MCF 10A (cell line): ENCODE data around the gene FBRS. TPM values are rescaled to one million over a fixed set of nuclear protein-coding genes. Genes with fewer than 3 reads are reported as not detected.

Experiments used
- BruUV-seq: library from RNA; stranded (reverse); fragments of 400-500 nt; replicated peaks from 2 replicates; lab custom pipeline; 2021; lab: Mats Ljungman, UMichigan
- CTCF ChIA-PET: fragments of 300-600 bp; sonication (Branson Sonifier 250); formaldehyde crosslinking; extraction: SDS; loops from one replicate; lab custom pipeline; 2021; ENCODE audit warnings: antibody characterized with exemption, inconsistent platforms; lab: Yijun Ruan, JAX
- POLR2A ChIA-PET: fragments of 300-600, 350-650 bp; sonication (Branson Sonifier 250); formaldehyde crosslinking; extraction: SDS; loops from one replicate; lab custom pipeline; 2020; ENCODE audit warnings: antibody characterized with exemption, inconsistent platforms; lab: Yijun Ruan, JAX
- DNase-seq: peaks from one replicate; pipeline ENCODE4 v3.0.0-alpha.2; 2018; ENCODE audit not compliant: unreplicated experiment
- H3K27ac Mint-ChIP-seq: one replicate; pipeline ENCODE4 v1.8.0; 2022; ENCODE audit warnings: mild to moderate bottlenecking, low read depth, mixed read lengths; ENCODE audit not compliant: unreplicated experiment
- H3K27me3 Mint-ChIP-seq: one replicate; pipeline ENCODE4 v1.8.0; 2022; ENCODE audit warnings: mixed read lengths; ENCODE audit not compliant: insufficient read depth, unreplicated experiment
- H3K36me3 Mint-ChIP-seq: one replicate; pipeline ENCODE4 v1.8.0; 2022; ENCODE audit warnings: mild to moderate bottlenecking, moderate library complexity, mixed read lengths; ENCODE audit not compliant: insufficient read depth, unreplicated experiment
- H3K4me1 Mint-ChIP-seq: one replicate; pipeline ENCODE4 v1.8.0; 2022; ENCODE audit warnings: mixed read lengths; ENCODE audit not compliant: insufficient read depth, unreplicated experiment
- H3K4me3 Mint-ChIP-seq: one replicate; pipeline ENCODE4 v1.8.0; 2022; ENCODE audit warnings: mild to moderate bottlenecking, moderate library complexity, mixed read lengths; ENCODE audit not compliant: unreplicated experiment
- H3K9me3 Mint-ChIP-seq: one replicate; pipeline ENCODE4 v1.8.0; 2022; ENCODE audit warnings: mixed read lengths; ENCODE audit not compliant: unreplicated experiment
- CTCF ChIP-seq: fragments of 200-600 bp; IDR thresholded peaks from one replicate; pipeline ENCODE4 v1.8.0; 2022; ENCODE audit warnings: antibody characterized with exemption, mild to moderate bottlenecking; ENCODE audit not compliant: unreplicated experiment
- intact Hi-C: fragments of 100-400 bp; cut with micrococcal nuclease; formaldehyde crosslinking; loops from 2 replicates; pipeline ENCODE4 v1.14.1; 2022
- total RNA-seq: library from RNA; stranded (reverse); gene quantifications from 2 replicates; pipeline ENCODE4 v1.2.3, GENCODE V29; 2022

FBRS gene
- total RNA-seq, 1 experiment from 2014 or later: 69.1 TPM

GRCh38 chr16:30658731-30659506, 688 bp downstream of the FBRS start:
- Mint-ChIP-seq H3K27ac (peak overlapping the region; percentile 100), H3K27me3 (no peaks in the 10 kb centered on the region), H3K4me1 (peaks cover 21% of the 10 kb centered on the region), H3K36me3 (peaks cover 76% of the 10 kb centered on the region), H3K9me3 (no peaks in the 10 kb centered on the region), H3K4me3 (peak overlapping the region; percentile 93)
- TF ChIP-seq CTCF: no peak
- peak; percentile 97 for DNase-seq
- BruUV-seq: TSS peak; percentile 76
- intact Hi-C loops: loop anchor here (1.0 kb wide), 2 partner anchors 35 to 39 kb away; no protein-coding TSS in a partner anchor
- CTCF ChIA-PET: interaction anchor here (0.6 to 2.1 kb wide), 11 partner anchors 9 to 251 kb away, joined by 3 to 14 read pairs (median 3); no protein-coding TSS in a partner anchor
- POLR2A ChIA-PET: interaction anchor here (0.6 to 3.9 kb wide), 37 partner anchors 9 to 1742 kb away, joined by 3 to 22 read pairs (median 5); partner anchors contain the start of genes ALDOA, CD2BP2, DCTPP1 and MAZ

GRCh38 chr16:30659507-30660423, 1.5 kb downstream of the FBRS start:
- Mint-ChIP-seq H3K36me3 (peaks cover 72% of the 10 kb centered on the region), H3K27me3 (no peaks in the 10 kb centered on the region), H3K4me3 (peak overlapping the region; percentile 93), H3K9me3 (no peaks in the 10 kb centered on the region), H3K4me1 (peaks cover 21% of the 10 kb centered on the region), H3K27ac (peak overlapping the region; percentile 91)
- ChIA-PET POLR2A (interaction anchor here (0.6 to 3.9 kb wide), 23 partner anchors 8 to 594 kb away, joined by 3 to 22 read pairs (median 5); partner anchors contain the start of genes ALDOA, DCTPP1, PRR14 and TBC1D10B), CTCF (interaction anchor here (0.6 to 2.1 kb wide), 9 partner anchors 10 to 250 kb away, joined by 3 to 14 read pairs (median 4); no protein-coding TSS in a partner anchor)
- DNase-seq: no peak
- intact Hi-C loops: loop anchor here (1.0 kb wide), 1 partner anchor 35 kb away; no protein-coding TSS in a partner anchor
- TF ChIP-seq CTCF: no peak
- BruUV-seq: no TSS peak

- TF ChIP-seq CTCF: no peak
- H3K4me3 Mint-ChIP-seq: peak overlapping the region; percentile 93
- H3K9me3 Mint-ChIP-seq: no peaks in the 10 kb centered on the region
- peaks cover 21% of the 10 kb centered on the region for H3K4me1 Mint-ChIP-seq
- peaks cover 71% of the 10 kb centered on the region for H3K36me3 Mint-ChIP-seq
- CTCF ChIA-PET: interaction anchor here (0.6 to 1.9 kb wide), 5 partner anchors 13 to 231 kb away, joined by 3 to 6 read pairs (median 4); partner anchors contain the start of gene DCTPP1
- no peaks in the 10 kb centered on the region for H3K27me3 Mint-ChIP-seq
- POLR2A ChIA-PET: interaction anchor here (0.7 to 3.9 kb wide), 7 partner anchors 8 to 230 kb away, joined by 3 to 22 read pairs (median 4); partner anchors contain the start of genes PHKG2, PRR14 and ZNF764
- DNase-seq: no peak
- BruUV-seq: TSS peak; percentile 6
- intact Hi-C loops: no loop called here
- H3K27ac Mint-ChIP-seq: peak overlapping the region; percentile 91
Observed at GRCh38 chr16:30660424-30661261, 2.4 kb downstream of the FBRS start.
